Measurements from ENCODE around the gene NKX2-1.

DNA sequence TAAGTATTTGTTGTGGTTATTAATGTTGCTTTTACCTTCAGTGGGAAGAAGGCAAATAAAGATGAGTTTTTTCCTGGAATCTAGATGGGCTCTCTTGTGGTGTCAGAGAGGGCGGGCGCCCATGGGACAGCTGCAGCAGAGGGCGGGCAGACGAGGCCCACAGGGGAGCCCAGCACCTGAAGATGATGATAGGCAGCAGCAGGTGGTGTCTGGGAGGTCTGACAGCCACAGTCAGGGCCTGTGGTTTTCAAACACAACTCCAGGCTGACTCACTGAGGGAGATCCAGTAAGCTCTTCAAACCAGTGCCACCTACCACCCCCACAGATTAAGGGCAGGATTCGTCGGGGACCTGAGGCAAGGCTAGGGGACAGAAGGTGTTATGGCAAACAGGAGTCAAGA lies 42.8 kb downstream of the NKX2-1 start:
- TF ChIP-seq, protein P1, sequence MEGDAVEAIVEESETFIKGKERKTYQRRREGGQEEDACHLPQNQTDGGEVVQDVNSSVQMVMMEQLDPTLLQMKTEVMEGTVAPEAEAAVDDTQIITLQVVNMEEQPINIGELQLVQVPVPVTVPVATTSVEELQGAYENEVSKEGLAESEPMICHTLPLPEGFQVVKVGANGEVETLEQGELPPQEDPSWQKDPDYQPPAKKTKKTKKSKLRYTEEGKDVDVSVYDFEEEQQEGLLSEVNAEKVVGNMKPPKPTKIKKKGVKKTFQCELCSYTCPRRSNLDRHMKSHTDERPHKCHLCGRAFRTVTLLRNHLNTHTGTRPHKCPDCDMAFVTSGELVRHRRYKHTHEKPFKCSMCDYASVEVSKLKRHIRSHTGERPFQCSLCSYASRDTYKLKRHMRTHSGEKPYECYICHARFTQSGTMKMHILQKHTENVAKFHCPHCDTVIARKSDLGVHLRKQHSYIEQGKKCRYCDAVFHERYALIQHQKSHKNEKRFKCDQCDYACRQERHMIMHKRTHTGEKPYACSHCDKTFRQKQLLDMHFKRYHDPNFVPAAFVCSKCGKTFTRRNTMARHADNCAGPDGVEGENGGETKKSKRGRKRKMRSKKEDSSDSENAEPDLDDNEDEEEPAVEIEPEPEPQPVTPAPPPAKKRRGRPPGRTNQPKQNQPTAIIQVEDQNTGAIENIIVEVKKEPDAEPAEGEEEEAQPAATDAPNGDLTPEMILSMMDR (IDR thresholded peaks at IDR 0.05; ENCODE audit: low read length): no peak
- no peak for TF ChIP-seq EZH2 (optimal IDR thresholded peaks at IDR 0.05; ENCODE audit: low read depth, low read length)

Measured in MM.1S (cell line).